Adipocyte (in vitro differentiated cells): Measurements from ENCODE around the gene GABRR2.

Experiments used
- DNase-seq: peaks from one replicate; pipeline ENCODE4 v3.0.0-alpha.2; 2015; ENCODE audit warnings: low read depth
- H3K27me3 ChIP-seq: replicated peaks from 2 replicates; pipeline ENCODE4 v1.7.0; 2013; ENCODE audit warnings: mild to moderate bottlenecking, low read length, moderate library complexity; ENCODE audit not compliant: control insufficient read depth, insufficient read depth
- H3K36me3 ChIP-seq: 2 replicates; pipeline ENCODE4 v1.7.0; 2013; ENCODE audit warnings: low read length, mild to moderate bottlenecking, moderate library complexity; ENCODE audit not compliant: control insufficient read depth, insufficient read depth, severe bottlenecking
- H3K4me1 ChIP-seq: 2 replicates; pipeline ENCODE4 v1.7.0; 2013; ENCODE audit warnings: mild to moderate bottlenecking, low read length, moderate library complexity; ENCODE audit not compliant: control insufficient read depth, insufficient read depth
- H3K4me3 ChIP-seq: 2 replicates; pipeline ENCODE4 v1.7.0; 2013; ENCODE audit warnings: mild to moderate bottlenecking, low read length, moderate library complexity
- H3K9ac ChIP-seq: 2 replicates; pipeline ENCODE4 v1.7.0; 2013; ENCODE audit warnings: mild to moderate bottlenecking, low read length, moderate library complexity
- H3K9me3 ChIP-seq: 2 replicates; pipeline ENCODE4 v1.7.0; 2013; ENCODE audit warnings: mild to moderate bottlenecking, low read length, moderate library complexity; ENCODE audit not compliant: control insufficient read depth

The GABRR2 gene

GRCh38 chr6:89315249-89315885 lies at the start of gene GABRR2:
Gene GABRR2, minus strand, starts transcription at chr6:89315299. Its CDS starts 134 bp downstream, at chr6:89315165.
- no peak within 1 kb of the TSS for H3K9ac ChIP-seq
- peaks cover 24% of the 10 kb centered on the region for H3K4me1 ChIP-seq
- H3K9me3 ChIP-seq: no peaks in the 10 kb centered on the region
- H3K27me3 ChIP-seq: no peaks in the 10 kb centered on the region
- H3K36me3 ChIP-seq: peaks cover 2% of the 10 kb centered on the region
- no peak for DNase-seq
- H3K4me3 ChIP-seq: no peak within 1 kb of the TSS

- no peak overlapping the region for H3K9ac ChIP-seq
- H3K4me1 ChIP-seq: peaks cover 10% of the 10 kb centered on the region
- no peaks in the 10 kb centered on the region for H3K9me3 ChIP-seq
- H3K27me3 ChIP-seq: no peaks in the 10 kb centered on the region
- no peak overlapping the region for H3K4me3 ChIP-seq
- DNase-seq: no peak
- no peaks in the 10 kb centered on the region for H3K36me3 ChIP-seq
Observed at GRCh38 chr6:89364586-89364985, 49.5 kb upstream of the GABRR2 start.

GRCh38 chr6:89361171-89361570 lies 46.1 kb upstream of the GABRR2 start:
- H3K27me3 ChIP-seq: no peaks in the 10 kb centered on the region

GRCh38 chr6:89360415-89360999 lies 45.4 kb upstream of the GABRR2 start:
- H3K36me3 ChIP-seq: no peaks in the 10 kb centered on the region
- no peaks in the 10 kb centered on the region for H3K9me3 ChIP-seq
- no peaks in the 10 kb centered on the region for H3K27me3 ChIP-seq
- H3K4me3 ChIP-seq: peak overlapping the region; percentile 29
- H3K9ac ChIP-seq: no peak overlapping the region
- H3K4me1 ChIP-seq: peaks cover 10% of the 10 kb centered on the region
- DNase-seq: peak; percentile 32

More at GRCh38 chr6:89361171-89361570, 46.1 kb upstream of the GABRR2 start:
- no peaks in the 10 kb centered on the region for H3K36me3 ChIP-seq
- H3K4me1 ChIP-seq: peaks cover 10% of the 10 kb centered on the region
- DNase-seq: peak; percentile 13
- no peak overlapping the region for H3K9ac ChIP-seq
- H3K9me3 ChIP-seq: no peaks in the 10 kb centered on the region
- H3K4me3 ChIP-seq: peak overlapping the region; percentile 29

GRCh38 chr6:89359561-89359960 lies 44.5 kb upstream of the GABRR2 start:
- no peak for DNase-seq
- Histone ChIP-seq H3K27me3 (no peaks in the 10 kb centered on the region), H3K9ac (no peak overlapping the region), H3K36me3 (no peaks in the 10 kb centered on the region), H3K4me3 (no peak overlapping the region), H3K9me3 (no peaks in the 10 kb centered on the region), H3K4me1 (peaks cover 10% of the 10 kb centered on the region)

- no peaks in the 10 kb centered on the region for H3K27me3 ChIP-seq
- H3K9ac ChIP-seq: no peak overlapping the region
- H3K4me1 ChIP-seq: peaks cover 16% of the 10 kb centered on the region
- H3K9me3 ChIP-seq: no peaks in the 10 kb centered on the region
- no peak overlapping the region for H3K4me3 ChIP-seq
- H3K36me3 ChIP-seq: no peaks in the 10 kb centered on the region
- DNase-seq: no peak
Observed at GRCh38 chr6:89357390-89357789, 42.3 kb upstream of the GABRR2 start.

- Histone ChIP-seq H3K9ac (no peak overlapping the region), H3K27me3 (no peaks in the 10 kb centered on the region), H3K9me3 (no peaks in the 10 kb centered on the region), H3K4me3 (no peak overlapping the region), H3K4me1 (peaks cover 16% of the 10 kb centered on the region), H3K36me3 (no peaks in the 10 kb centered on the region)
- DNase-seq: no peak
Observed at GRCh38 chr6:89356642-89357170, 41.6 kb upstream of the GABRR2 start.

GRCh38 chr6:89355511-89356194 lies 40.6 kb upstream of the GABRR2 start:
- DNase-seq: no peak
- no peak overlapping the region for H3K9ac ChIP-seq
- no peaks in the 10 kb centered on the region for H3K36me3 ChIP-seq
- H3K4me3 ChIP-seq: no peak overlapping the region
- H3K27me3 ChIP-seq: no peaks in the 10 kb centered on the region
- H3K4me1 ChIP-seq: peaks cover 16% of the 10 kb centered on the region
- no peaks in the 10 kb centered on the region for H3K9me3 ChIP-seq

- no peaks in the 10 kb centered on the region for H3K36me3 ChIP-seq
- peak overlapping the region; percentile 99 for H3K9ac ChIP-seq
- H3K4me3 ChIP-seq: peak overlapping the region; percentile 90
- no peak for DNase-seq
- peaks cover 26% of the 10 kb centered on the region for H3K4me1 ChIP-seq
- H3K9me3 ChIP-seq: no peaks in the 10 kb centered on the region
- no peaks in the 10 kb centered on the region for H3K27me3 ChIP-seq
Observed at GRCh38 chr6:89353702-89354392, 38.7 kb upstream of the GABRR2 start.

- H3K9ac ChIP-seq: peak overlapping the region; percentile 99
- no peak for DNase-seq
- H3K4me3 ChIP-seq: peak overlapping the region; percentile 90
- H3K27me3 ChIP-seq: no peaks in the 10 kb centered on the region
- H3K4me1 ChIP-seq: peaks cover 29% of the 10 kb centered on the region
- H3K9me3 ChIP-seq: no peaks in the 10 kb centered on the region
- H3K36me3 ChIP-seq: no peaks in the 10 kb centered on the region
Observed at GRCh38 chr6:89353118-89353556, 38.0 kb upstream of the GABRR2 start.
